ENCODE data around the gene CMSS1. TPM values are rescaled to one million over a fixed set of nuclear protein-coding genes. Genes with fewer than 3 reads are reported as not detected.

CMSS1 gene
- total and polyA plus RNA-seq, 4 donors, result 3.8 to 19.5 (median 7.5) TPM

- Histone ChIP-seq H3K9me3 (ENCODE audit: control insufficient read depth in 4 of 4, low read length in 3 of 4) (no peaks in the 10 kb centered on the region), H3K9ac (ENCODE audit: low read depth in 1 of 2, low read length in 2 of 2) (no peak overlapping the region), H3K4me1 (ENCODE audit: control insufficient read depth in 4 of 4, insufficient read depth in 4 of 4, low read length in 3 of 4) (no peaks in the 10 kb centered on the region), H3K27ac (ENCODE audit: low read depth in 1 of 2, low read length in 2 of 2) (no peak overlapping the region), H3K36me3 (ENCODE audit: control insufficient read depth in 4 of 4, insufficient read depth in 3 of 4, low read depth in 1 of 4, low read length in 3 of 4) (no peaks in the 10 kb centered on the region), H3K4me3 (ENCODE audit: low read depth in 1 of 3, low read length in 3 of 3) (no peak overlapping the region), H3K27me3 (ENCODE audit: control insufficient read depth in 4 of 4, insufficient read depth in 4 of 4, low read length in 3 of 4) (no peaks in the 10 kb centered on the region)
- 100% methylated on average over 1 of the region's 1 CpG for WGBS
- TF ChIP-seq TAF1 (conservative IDR thresholded peaks at IDR 0.05) (no peak), JUND (IDR thresholded peaks at IDR 0.05) (no peak), YY1 (IDR thresholded peaks at IDR 0.05) (no peak), MAX (IDR thresholded peaks at IDR 0.05) (no peak), ZBTB33 (IDR thresholded peaks at IDR 0.05) (no peak), NR2F2 (IDR thresholded peaks at IDR 0.05) (no peak), RXRA (IDR thresholded peaks at IDR 0.05) (no peak), HNF4G (IDR thresholded peaks at IDR 0.05) (no peak), SP1 (IDR thresholded peaks at IDR 0.05) (no peak), EGR1 (IDR thresholded peaks at IDR 0.05; ENCODE audit: low read depth in 2 of 2) (no peak), HNF4A (conservative IDR thresholded peaks at IDR 0.05) (no peak)
- DNase-seq (ENCODE audit: low spot score), result no peak
Measured at GRCh38 chr3:99885085-99885484, 67.4 kb downstream of the CMSS1 start.

DNA sequence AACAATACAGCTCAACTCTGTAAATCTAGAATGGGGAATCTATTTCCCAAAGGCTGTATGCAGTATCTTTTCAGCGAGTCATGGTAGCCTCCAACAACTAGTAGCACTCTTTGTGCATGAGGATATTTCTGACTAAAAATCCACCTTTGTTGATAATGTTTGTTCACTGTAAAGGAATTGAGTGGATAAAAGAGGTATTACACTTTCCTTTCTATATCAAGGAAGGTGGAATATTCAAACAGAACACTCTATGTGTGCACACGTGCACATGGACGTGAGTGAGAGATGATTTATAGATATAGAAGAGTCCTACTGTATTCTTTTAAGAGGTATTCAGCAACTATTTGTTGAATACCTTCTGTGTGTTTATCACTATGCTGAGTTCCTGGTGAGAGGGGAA lies 68.2 kb downstream of the CMSS1 start:
- H3K4me3 ChIP-seq (ENCODE audit: low read depth in 1 of 3, low read length in 3 of 3), result no peak overlapping the region
- H3K4me1 ChIP-seq (ENCODE audit: control insufficient read depth in 4 of 4, insufficient read depth in 4 of 4, low read length in 3 of 4), result no peaks in the 10 kb centered on the region
- H3K9me3 ChIP-seq (ENCODE audit: control insufficient read depth in 4 of 4, low read length in 3 of 4), result no peaks in the 10 kb centered on the region
- DNase-seq (ENCODE audit: low spot score), result no peak
- no peak overlapping the region for H3K27ac ChIP-seq (ENCODE audit: low read depth in 1 of 2, low read length in 2 of 2)
- no peaks in the 10 kb centered on the region for H3K36me3 ChIP-seq (ENCODE audit: control insufficient read depth in 4 of 4, insufficient read depth in 3 of 4, low read depth in 1 of 4, low read length in 3 of 4)
- TF ChIP-seq JUND (IDR thresholded peaks at IDR 0.05), result no peak
- no peak for TF ChIP-seq HNF4A (conservative IDR thresholded peaks at IDR 0.05)
- TF ChIP-seq TAF1 (conservative IDR thresholded peaks at IDR 0.05), result no peak
- TF ChIP-seq FOXA1 (IDR thresholded peaks at IDR 0.05), result no peak
- no peak for TF ChIP-seq SP1 (IDR thresholded peaks at IDR 0.05)
- no peak for TF ChIP-seq EGR1 (IDR thresholded peaks at IDR 0.05; ENCODE audit: low read depth in 2 of 2)
- WGBS, result 97% methylated on average over 3 of the region's 3 CpGs
- H3K27me3 ChIP-seq (ENCODE audit: control insufficient read depth in 4 of 4, insufficient read depth in 4 of 4, low read length in 3 of 4), result no peaks in the 10 kb centered on the region
- no peak overlapping the region for H3K9ac ChIP-seq (ENCODE audit: low read depth in 1 of 2, low read length in 2 of 2)

DNA sequence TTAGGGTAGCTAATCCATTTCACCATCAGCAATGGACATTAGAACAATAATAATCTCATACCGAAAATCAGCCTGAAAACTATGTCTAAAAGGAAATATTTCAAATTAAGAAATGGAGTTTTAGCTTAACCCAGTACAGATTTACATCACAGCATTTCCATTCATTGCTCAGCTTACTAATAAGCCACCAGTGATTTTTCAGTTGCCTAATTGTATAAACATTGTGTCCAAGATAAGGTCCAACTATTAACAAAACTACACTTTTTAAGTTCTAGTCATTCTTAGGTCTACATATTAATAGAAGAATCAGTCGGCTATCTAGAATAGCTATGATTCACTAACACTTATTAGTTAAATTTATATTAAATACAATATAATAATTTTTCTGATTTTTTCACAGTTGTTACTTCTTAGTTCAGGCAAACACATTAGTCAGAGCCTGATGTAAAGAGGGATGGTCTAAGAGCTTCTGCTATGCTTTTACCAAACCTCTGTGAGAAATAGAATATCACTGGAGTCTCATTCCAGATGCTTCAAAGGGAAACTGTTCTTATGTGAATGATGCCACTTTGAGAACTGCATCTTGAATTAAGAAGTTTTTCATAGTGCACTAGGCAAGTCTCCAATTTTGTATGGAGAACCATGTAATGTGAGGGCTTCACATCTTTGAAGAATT lies 74.1 kb downstream of the CMSS1 start:
- DNase-seq (ENCODE audit: low spot score), result no peak
- WGBS, result 97% methylated on average over 2 of the region's 2 CpGs
- no peaks in the 10 kb centered on the region for H3K36me3 ChIP-seq (ENCODE audit: control insufficient read depth in 4 of 4, insufficient read depth in 3 of 4, low read depth in 1 of 4, low read length in 3 of 4)
- no peaks in the 10 kb centered on the region for H3K27me3 ChIP-seq (ENCODE audit: control insufficient read depth in 4 of 4, insufficient read depth in 4 of 4, low read length in 3 of 4)
- no peaks in the 10 kb centered on the region for H3K9me3 ChIP-seq (ENCODE audit: control insufficient read depth in 4 of 4, low read length in 3 of 4)
- no peaks in the 10 kb centered on the region for H3K4me1 ChIP-seq (ENCODE audit: control insufficient read depth in 4 of 4, insufficient read depth in 4 of 4, low read length in 3 of 4)
- no peak overlapping the region for H3K4me3 ChIP-seq (ENCODE audit: low read depth in 1 of 3, low read length in 3 of 3)
- H3K27ac ChIP-seq (ENCODE audit: low read depth in 1 of 2, low read length in 2 of 2), result no peak overlapping the region
- H3K9ac ChIP-seq (ENCODE audit: low read depth in 1 of 2, low read length in 2 of 2), result no peak overlapping the region
- TF ChIP-seq GABPA (IDR thresholded peaks at IDR 0.05 in 1 of 2, conservative IDR thresholded peaks at IDR 0.05 in 1 of 2) (no peak), HNF4A (conservative IDR thresholded peaks at IDR 0.05) (no peak), RXRA (IDR thresholded peaks at IDR 0.05) (no peak), TAF1 (conservative IDR thresholded peaks at IDR 0.05) (no peak), RAD21 (IDR thresholded peaks at IDR 0.05) (no peak), EGR1 (IDR thresholded peaks at IDR 0.05; ENCODE audit: low read depth in 2 of 2) (no peak), YY1 (IDR thresholded peaks at IDR 0.05) (no peak), REST (IDR thresholded peaks at IDR 0.05) (no peak), MAX (IDR thresholded peaks at IDR 0.05) (no peak), FOXA2 (IDR thresholded peaks at IDR 0.05) (no peak), NR2F2 (IDR thresholded peaks at IDR 0.05) (no peak), JUND (IDR thresholded peaks at IDR 0.05) (no peak), CTCF (IDR thresholded peaks at IDR 0.05; ENCODE audit: low read depth, low read length, missing input control) (no peak), HNF4G (IDR thresholded peaks at IDR 0.05) (no peak), SP1 (IDR thresholded peaks at IDR 0.05) (no peak), FOXA1 (IDR thresholded peaks at IDR 0.05) (no peak)
- TF ChIP-seq, protein P1, sequence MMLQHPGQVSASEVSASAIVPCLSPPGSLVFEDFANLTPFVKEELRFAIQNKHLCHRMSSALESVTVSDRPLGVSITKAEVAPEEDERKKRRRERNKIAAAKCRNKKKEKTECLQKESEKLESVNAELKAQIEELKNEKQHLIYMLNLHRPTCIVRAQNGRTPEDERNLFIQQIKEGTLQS (IDR thresholded peaks at IDR 0.05), result no peak
